Stomach (tissue), 4 donors: Measurements from ENCODE around the gene PHETA2.

Source experiments
- CTCF ChIP-seq, 7 experiments: fragments of 450-650 bp in 4 of 7; fragments of 200-600 bp in 3 of 7; sonication (generic) in 3 of 7; IDR thresholded peaks; one replicate each; pipeline ENCODE4 v1.5.1; 2016 to 2019; ENCODE audit warnings: antibody characterized with exemption in 7 of 7, control low read depth in 2 of 7, mild to moderate bottlenecking in 1 of 7
- POLR2A ChIP-seq, 4 donors: fragments of 450-650 bp; IDR thresholded peaks; one replicate each; pipeline ENCODE4 v1.6.1; 2016; ENCODE audit warnings: antibody characterized with exemption in 4 of 4, control low read depth in 2 of 4, mild to moderate bottlenecking in 1 of 4, moderate library complexity in 1 of 4
- POLR2AphosphoS5 ChIP-seq, 3 donors: sonication (generic); formaldehyde crosslinking; IDR thresholded peaks; one replicate each; pipeline ENCODE4 v1.6.1; 2016; ENCODE audit warnings: antibody characterized with exemption in 3 of 3

- TF ChIP-seq POLR2A (IDR thresholded peaks at IDR 0.05) (no peak), CTCF (IDR thresholded peaks at IDR 0.05) (no peak), POLR2AphosphoS5 (IDR thresholded peaks at IDR 0.05) (no peak)
Measured at GRCh38 chr22:42056757-42057511, 17.1 kb upstream of the PHETA2 start.
